Lung (tissue), 12 donors: ENCODE results near the gene PEX16. TPM values are rescaled to one million over a fixed set of nuclear protein-coding genes. Genes with fewer than 3 reads are reported as not detected.
"Not testable (repeated sequence)": the region's sequence is repeated elsewhere in the genome, so short reads cannot be mapped to it uniquely, and the experiment has no call there.

Source experiments
- ATAC-seq: fragments of 200-7000 bp; cut with Tn5 transposase; one replicate; pipeline ENCODE4 v1.9.1; 2020; ENCODE audit warnings: moderate number of reproducible peaks; ENCODE audit not compliant: insufficient read depth, low FRiP score
- DNase-seq, 3 donors: peaks; one replicate each; pipeline ENCODE4 v3.0.0-alpha.2; 2013 to 2017
- H3K27ac ChIP-seq, 2 donors: one replicate each; pipeline ENCODE4 v1.5.1; 2013; ENCODE audit warnings: mild to moderate bottlenecking in 2 of 2, moderate library complexity in 2 of 2, control low read depth in 1 of 2, inconsistent platforms in 1 of 2, low read depth in 1 of 2, low read length in 1 of 2
- H3K27me3 ChIP-seq, 3 donors: one replicate each; pipeline ENCODE4 v1.5.1; 2013; ENCODE audit warnings: low read length in 2 of 3; ENCODE audit not compliant: control insufficient read depth in 3 of 3, insufficient read depth in 3 of 3
- H3K36me3 ChIP-seq, 4 donors: one replicate each; pipeline ENCODE4 v1.5.1; 2013; ENCODE audit warnings: low read length in 4 of 4, mild to moderate bottlenecking in 1 of 4, moderate library complexity in 1 of 4; ENCODE audit not compliant: control insufficient read depth in 4 of 4, insufficient read depth in 4 of 4
- H3K4me1 ChIP-seq, 5 donors: one replicate each; pipeline ENCODE4 v1.5.1; 2013; ENCODE audit warnings: low read length in 5 of 5, mild to moderate bottlenecking in 2 of 5, moderate library complexity in 1 of 5; ENCODE audit not compliant: control insufficient read depth in 5 of 5, insufficient read depth in 5 of 5
- H3K4me3 ChIP-seq: one replicate; pipeline ENCODE4 v1.5.1; 2013; ENCODE audit warnings: mild to moderate bottlenecking, control low read depth, moderate library complexity
- H3K9ac ChIP-seq, 2 donors: one replicate each; pipeline ENCODE4 v1.5.1; 2013; ENCODE audit warnings: low read length in 2 of 2, control low read depth in 1 of 2; ENCODE audit not compliant: insufficient read depth in 1 of 2
- H3K9me3 ChIP-seq, 4 donors: one replicate each; pipeline ENCODE4 v1.5.1; 2013; ENCODE audit warnings: low read length in 3 of 4, mild to moderate bottlenecking in 1 of 4, moderate library complexity in 1 of 4; ENCODE audit not compliant: control insufficient read depth in 4 of 4, insufficient read depth in 3 of 4
- WGBS, 2 donors: extraction: QIAGEN DNeasy Blood & Tissue Kit; methylation state at CpG; one replicate each; pipeline ENCODE4 v1.1.7; 2013; 5-methylcytosine and 5-hydroxymethylcytosine counted together
- polyA plus RNA-seq, 2 donors: library from polyadenylated mRNA; stranded (reverse); fragments of 200-250 nt; gene quantifications; one replicate each; pipeline ENCODE4 v1.2.1, GENCODE V29; 2013
- total RNA-seq, 2 donors: library from RNA; depleted of rRNA in 1 of 2; stranded (reverse); fragments of >200 nt in 1 of 2; gene quantifications; one replicate each; pipeline ENCODE4 v1.2.1, GENCODE V29; 2014 to 2021
- TF ChIP-seq, protein P1 (sequence below): IDR thresholded peaks from 2 replicates; pipeline ENCODE4 v1.5.1; 2012; ENCODE audit warnings: mild to moderate bottlenecking; ENCODE audit errors: control extremely low read depth, extremely low read depth
- donor health status: control.
- donor health status: control.
- donor health status: Bipolar disorder and iron deficiency.
- donor health status: healthy.
- donor health status: DM: yes; HTN: yes; CAD: no.

PEX16 gene
- total and polyA plus RNA-seq, 4 donors: 14.2 to 38.2 (median 35.8) TPM

GRCh38 chr11:45900916-45901617, 16.6 kb downstream of the PEX16 start:
- no peak for ATAC-seq
- WGBS, 2 donors: 38 to 47% methylated on average over 8 of the region's 8 CpGs
- H3K27ac ChIP-seq: no peak overlapping the region
- peaks cover 0 to 6% (median 1%) of the 10 kb centered on the region in 4 donors for H3K36me3 ChIP-seq
- H3K4me3 ChIP-seq: no peak overlapping the region
- peaks cover 0 to 2% (median 0%) of the 10 kb centered on the region in 3 donors for H3K27me3 ChIP-seq
- no peaks in the 10 kb centered on the region for H3K9me3 ChIP-seq
- peak overlapping the region; percentile 55 to 76 for H3K9ac ChIP-seq
- H3K4me1 ChIP-seq: peaks cover 4 to 32% (median 10%) of the 10 kb centered on the region in 5 donors
- TF ChIP-seq, protein P1, sequence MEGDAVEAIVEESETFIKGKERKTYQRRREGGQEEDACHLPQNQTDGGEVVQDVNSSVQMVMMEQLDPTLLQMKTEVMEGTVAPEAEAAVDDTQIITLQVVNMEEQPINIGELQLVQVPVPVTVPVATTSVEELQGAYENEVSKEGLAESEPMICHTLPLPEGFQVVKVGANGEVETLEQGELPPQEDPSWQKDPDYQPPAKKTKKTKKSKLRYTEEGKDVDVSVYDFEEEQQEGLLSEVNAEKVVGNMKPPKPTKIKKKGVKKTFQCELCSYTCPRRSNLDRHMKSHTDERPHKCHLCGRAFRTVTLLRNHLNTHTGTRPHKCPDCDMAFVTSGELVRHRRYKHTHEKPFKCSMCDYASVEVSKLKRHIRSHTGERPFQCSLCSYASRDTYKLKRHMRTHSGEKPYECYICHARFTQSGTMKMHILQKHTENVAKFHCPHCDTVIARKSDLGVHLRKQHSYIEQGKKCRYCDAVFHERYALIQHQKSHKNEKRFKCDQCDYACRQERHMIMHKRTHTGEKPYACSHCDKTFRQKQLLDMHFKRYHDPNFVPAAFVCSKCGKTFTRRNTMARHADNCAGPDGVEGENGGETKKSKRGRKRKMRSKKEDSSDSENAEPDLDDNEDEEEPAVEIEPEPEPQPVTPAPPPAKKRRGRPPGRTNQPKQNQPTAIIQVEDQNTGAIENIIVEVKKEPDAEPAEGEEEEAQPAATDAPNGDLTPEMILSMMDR: no peak
- peak; percentile 55 to 68 (median 66) for DNase-seq

DNA sequence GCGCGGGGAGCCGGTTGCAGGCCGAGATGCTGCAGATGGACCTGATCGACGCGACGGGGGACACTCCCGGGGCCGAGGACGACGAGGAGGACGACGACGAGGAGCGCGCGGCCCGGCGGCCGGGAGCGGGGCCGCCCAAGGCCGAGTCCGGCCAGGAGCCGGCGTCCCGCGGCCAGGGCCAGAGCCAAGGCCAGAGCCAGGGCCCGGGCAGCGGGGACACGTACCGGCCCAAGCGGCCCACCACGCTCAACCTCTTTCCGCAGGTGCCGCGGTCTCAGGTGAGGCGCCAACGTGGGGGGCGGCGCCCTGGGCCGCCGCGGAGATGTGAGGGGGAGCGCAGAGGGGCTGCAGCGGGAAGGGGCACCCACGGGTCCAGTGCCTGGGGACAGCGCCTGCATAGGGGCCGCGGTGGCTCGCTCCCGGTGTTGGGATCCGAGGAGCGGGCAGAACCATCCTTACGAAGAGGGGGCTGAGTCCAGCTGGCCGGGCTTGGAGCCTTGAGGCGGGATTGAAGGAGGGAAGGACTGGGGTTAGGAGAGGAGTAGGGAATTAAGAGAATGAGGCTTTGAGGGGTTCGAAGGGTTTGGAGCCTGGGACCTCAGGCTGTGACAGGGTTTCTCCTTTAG, 17.4 kb downstream of the PEX16 start:
- not testable (repeated sequence) for H3K27ac ChIP-seq, H3K36me3 ChIP-seq, ATAC-seq, H3K9me3 ChIP-seq, H3K27me3 ChIP-seq
- Histone ChIP-seq H3K4me1 (peaks cover 4 to 33% (median 10%) of the 10 kb centered on the region in 5 donors), H3K9ac (peak overlapping the region; percentile 55 to 76), H3K4me3 (peak overlapping the region; percentile 37)
- WGBS, 2 donors: 8% methylated on average over 29 to 39 of the region's 59 CpGs
- peak in 2 of 3 donors; percentile 32 to 56 for DNase-seq

DNA sequence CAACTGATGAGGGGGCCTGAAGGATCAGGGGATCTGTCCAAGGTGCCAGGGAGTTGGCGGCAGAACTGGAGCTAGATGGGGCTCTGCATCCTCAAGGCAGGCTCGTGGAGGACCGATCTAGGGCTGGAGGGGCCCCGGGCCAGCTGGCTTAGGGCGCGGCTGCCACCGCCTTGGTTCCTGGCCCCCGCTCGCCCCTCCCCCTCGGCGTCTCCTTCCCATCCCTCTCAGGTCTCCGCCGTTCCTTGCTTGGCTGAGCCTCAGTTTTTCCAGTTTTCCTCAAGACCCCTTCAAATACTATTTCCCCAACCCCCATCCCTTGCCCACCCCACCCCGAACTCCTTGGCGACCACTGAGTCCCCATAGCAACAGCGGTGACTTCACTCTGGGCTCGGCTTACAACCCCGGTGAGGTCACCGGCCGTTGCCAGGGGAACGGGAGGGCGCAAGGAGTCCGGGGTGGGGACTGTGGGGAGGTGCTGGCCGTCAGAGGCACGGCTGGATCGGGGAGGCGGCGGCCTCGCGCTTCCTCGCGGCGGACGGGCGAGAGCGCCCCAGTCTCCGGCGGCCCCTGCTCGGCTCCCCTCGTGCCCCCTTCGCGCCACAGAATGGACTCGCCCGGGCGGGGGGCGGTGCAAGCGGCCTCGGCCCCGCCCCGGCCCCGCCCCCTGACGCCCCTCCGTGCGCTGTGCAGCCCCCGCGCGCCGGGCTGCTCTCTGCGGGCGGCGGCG, 18.1 kb downstream of the PEX16 start:
- WGBS, 2 donors: 0 to 1% methylated on average over 47 to 62 of the region's 62 CpGs
- H3K27me3 ChIP-seq: peaks cover 0 to 2% (median 0%) of the 10 kb centered on the region in 3 donors

More for the DNA sequence above, 18.1 kb downstream of the PEX16 start:
- peak; percentile 89 to 92 (median 90) for DNase-seq
- Histone ChIP-seq H3K9me3 (no peaks in the 10 kb centered on the region), H3K27ac (no peak overlapping the region), H3K4me3 (no peak overlapping the region), H3K36me3 (peaks cover 0 to 6% (median 1%) of the 10 kb centered on the region in 4 donors), H3K4me1 (peaks cover 4 to 33% (median 10%) of the 10 kb centered on the region in 5 donors), H3K9ac (peak overlapping the region in 1 of 2 donors; percentile 37)
- peak; percentile 83 for ATAC-seq
- TF ChIP-seq, protein P1: no peak
